BLaER1 treated with 17β-estradiol and CSF1 and Interleukin-3, amounts not matched to agents 10 nM and 100 nM (cell line): Measurements from ENCODE around the gene GALNT14.

ENCODE experiments used
- H3K27ac ChIP-seq, 11 experiments: shearing (Covaris generic); formaldehyde crosslinking; 2 replicates each; pipeline ENCODE4 v1.8.1; 2022
- H3K27me3 ChIP-seq, 11 experiments: shearing (Covaris generic); formaldehyde crosslinking; 2 replicates each; pipeline ENCODE4 v1.8.1; 2022
- H3K36me3 ChIP-seq, 11 experiments: shearing (Covaris generic); formaldehyde crosslinking; 2 replicates each; pipeline ENCODE4 v1.8.1; 2022
- H3K4me1 ChIP-seq, 10 experiments: shearing (Covaris generic); formaldehyde crosslinking; 2 replicates each; pipeline ENCODE4 v1.8.1; 2022
- H3K4me2 ChIP-seq, 11 experiments: shearing (Covaris generic); formaldehyde crosslinking; 2 replicates each; pipeline ENCODE4 v1.8.1; 2022
- H3K4me3 ChIP-seq, 10 experiments: shearing (Covaris generic); formaldehyde crosslinking; 2 replicates each; pipeline ENCODE4 v1.8.1; 2022
- H3K9ac ChIP-seq, 11 experiments: shearing (Covaris generic); formaldehyde crosslinking; 2 replicates each; pipeline ENCODE4 v1.8.1; 2022
- H3K9me3 ChIP-seq, 11 experiments: shearing (Covaris generic); formaldehyde crosslinking; replicated peaks in 1 of 11; 2 replicates each; pipeline ENCODE4 v1.8.1; 2022
- H4K20me1 ChIP-seq, 11 experiments: shearing (Covaris generic); formaldehyde crosslinking; 2 replicates each; pipeline ENCODE4 v1.8.1; 2022
- Cebpa-rat ChIP-seq, 11 experiments: shearing (Covaris generic); IDR thresholded peaks; 2 replicates each; pipeline ENCODE4 v1.8.1; 2022

Gene GALNT14

DNA sequence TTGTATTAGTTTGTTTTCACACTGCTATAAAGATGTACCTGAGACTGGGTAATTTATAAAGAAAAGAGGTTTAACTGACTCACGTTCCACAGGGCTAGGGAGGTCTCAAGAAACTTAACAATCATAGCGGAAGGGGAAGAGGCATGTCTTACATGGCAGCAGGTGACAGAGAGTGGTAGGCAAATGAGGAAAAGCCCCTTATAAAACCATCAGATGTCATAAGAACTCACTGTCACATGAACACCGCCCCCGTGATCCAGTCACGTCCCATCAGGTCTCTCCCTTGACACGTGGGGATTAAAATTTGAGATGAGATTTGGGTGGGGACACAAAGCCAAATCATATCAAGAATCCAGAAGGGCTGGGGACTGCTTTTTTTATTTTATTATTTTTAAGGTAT is 120.0 kb downstream of the GALNT14 start:
- Histone ChIP-seq H3K27ac (no peak overlapping the region), H3K9me3 (no peaks in the 10 kb centered on the region), H3K9ac (no peak overlapping the region), H3K4me2 (no peak overlapping the region), H4K20me1 (peaks cover 0 to 100% (median 55%) of the 10 kb centered on the region in 11 experiments; a peak in 16 of 22 replicates), H3K36me3 (peaks cover 0 to 28% (median 10%) of the 10 kb centered on the region in 11 experiments; a peak in 9 of 22 replicates), H3K4me3 (no peak overlapping the region), H3K27me3 (no peaks in the 10 kb centered on the region), H3K4me1 (peaks cover 11 to 15% (median 13%) of the 10 kb centered on the region in 10 experiments)
- TF ChIP-seq Cebpa-rat (IDR thresholded peaks at IDR 0.05) = no peak

DNA sequence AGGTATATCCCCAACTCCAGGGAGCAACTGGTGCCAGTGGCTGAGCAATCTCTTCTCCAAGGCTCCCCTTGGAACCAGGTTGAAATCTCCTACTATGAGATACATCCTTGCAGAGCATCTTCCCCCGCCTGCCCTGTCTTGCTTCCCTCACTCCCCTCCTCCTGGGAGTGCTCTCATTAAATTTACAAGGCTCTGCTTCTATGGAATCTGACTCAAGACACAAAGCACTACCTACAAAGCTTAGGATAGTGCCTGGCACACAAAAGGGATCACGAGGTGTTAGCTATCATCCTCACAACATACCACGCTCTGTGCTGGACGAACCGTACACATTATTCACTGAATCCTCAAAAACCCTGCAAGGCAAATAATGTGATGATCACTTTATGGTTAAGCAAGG is 121.6 kb downstream of the GALNT14 start:
- Histone ChIP-seq H3K4me1 (peaks cover 18 to 31% (median 26%) of the 10 kb centered on the region in 10 experiments), H4K20me1 (peaks cover 0 to 100% (median 58%) of the 10 kb centered on the region in 11 experiments; a peak in 16 of 22 replicates), H3K36me3 (peaks cover 0 to 33% (median 17%) of the 10 kb centered on the region in 11 experiments; a peak in 15 of 22 replicates), H3K4me3 (no peak overlapping the region), H3K27ac (no peak overlapping the region), H3K9ac (no peak overlapping the region), H3K4me2 (no peak overlapping the region), H3K9me3 (peaks cover 0 to 1% (median 0%) of the 10 kb centered on the region in 11 experiments; a peak in 2 of 22 replicates), H3K27me3 (no peaks in the 10 kb centered on the region)
- TF ChIP-seq Cebpa-rat (IDR thresholded peaks at IDR 0.05) = no peak

DNA sequence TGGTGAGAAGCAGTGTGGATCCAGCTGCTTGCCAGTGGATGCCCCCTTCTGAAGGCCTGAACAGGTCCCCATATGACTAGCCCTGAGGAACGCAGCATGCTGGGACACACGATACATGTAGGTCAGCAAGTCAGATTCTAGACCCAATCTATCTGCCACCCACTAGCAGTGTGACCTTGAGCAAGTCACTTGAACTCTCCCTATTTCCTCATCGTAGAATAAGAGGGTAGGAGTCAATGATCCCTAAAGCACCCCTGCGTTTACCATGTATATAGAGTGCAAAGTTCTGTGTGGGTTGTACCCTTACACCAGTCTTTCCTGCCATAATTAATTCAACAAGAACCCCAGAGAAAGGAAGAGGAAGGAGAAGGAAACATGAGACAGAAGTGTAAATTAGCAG is 123.7 kb downstream of the GALNT14 start:
- Histone ChIP-seq H3K36me3 (peaks cover 0 to 35% (median 22%) of the 10 kb centered on the region in 11 experiments; a peak in 15 of 22 replicates), H3K4me1 (peaks cover 23 to 47% (median 31%) of the 10 kb centered on the region in 10 experiments), H4K20me1 (peaks cover 0 to 100% (median 61%) of the 10 kb centered on the region in 11 experiments; a peak in 16 of 22 replicates), H3K27me3 (no peaks in the 10 kb centered on the region), H3K27ac (no peak overlapping the region), H3K9ac (no peak overlapping the region), H3K9me3 (peaks cover 0 to 7% (median 0%) of the 10 kb centered on the region in 11 experiments; a peak in 2 of 22 replicates), H3K4me3 (no peak overlapping the region), H3K4me2 (peak overlapping the region in 10 of 11 experiments; percentile 1 to 57 (median 45); a peak in 9 of 22 replicates)
- no peak for TF ChIP-seq Cebpa-rat (IDR thresholded peaks at IDR 0.05)

DNA sequence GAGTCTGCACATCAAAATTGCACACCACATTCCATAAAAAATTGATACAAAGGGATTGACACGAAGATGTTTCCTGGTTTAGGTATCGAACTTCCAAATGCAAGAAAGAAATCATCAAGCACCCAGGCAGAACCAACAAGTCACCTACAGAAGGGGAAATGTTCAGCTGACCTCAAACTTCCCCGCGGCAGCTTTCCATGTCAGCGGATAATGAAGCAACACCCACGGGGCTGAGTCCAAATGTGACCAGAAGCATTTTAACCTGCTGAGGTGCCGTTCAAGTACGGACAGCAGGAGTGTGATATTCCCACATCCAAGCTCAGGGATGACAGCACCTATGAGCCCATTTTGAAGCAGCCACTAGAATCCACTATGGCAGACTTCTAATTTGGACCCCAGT is 124.9 kb downstream of the GALNT14 start:
- peaks cover 35 to 59% (median 43%) of the 10 kb centered on the region in 10 experiments for H3K4me1 ChIP-seq
- no peak for TF ChIP-seq Cebpa-rat (IDR thresholded peaks at IDR 0.05)
- no peak overlapping the region for H3K4me3 ChIP-seq
- H3K27me3 ChIP-seq = no peaks in the 10 kb centered on the region
- peaks cover 0 to 100% (median 68%) of the 10 kb centered on the region in 11 experiments; a peak in 17 of 22 replicates for H4K20me1 ChIP-seq
- H3K9me3 ChIP-seq = peaks cover 0 to 7% (median 0%) of the 10 kb centered on the region in 11 experiments; a peak in 2 of 22 replicates
- no peak overlapping the region for H3K9ac ChIP-seq
- peaks cover 0 to 35% (median 20%) of the 10 kb centered on the region in 11 experiments; a peak in 15 of 22 replicates for H3K36me3 ChIP-seq
- no peak overlapping the region for H3K27ac ChIP-seq
- peak overlapping the region; percentile 30 to 57 (median 46); a peak in 20 of 22 replicates for H3K4me2 ChIP-seq

DNA sequence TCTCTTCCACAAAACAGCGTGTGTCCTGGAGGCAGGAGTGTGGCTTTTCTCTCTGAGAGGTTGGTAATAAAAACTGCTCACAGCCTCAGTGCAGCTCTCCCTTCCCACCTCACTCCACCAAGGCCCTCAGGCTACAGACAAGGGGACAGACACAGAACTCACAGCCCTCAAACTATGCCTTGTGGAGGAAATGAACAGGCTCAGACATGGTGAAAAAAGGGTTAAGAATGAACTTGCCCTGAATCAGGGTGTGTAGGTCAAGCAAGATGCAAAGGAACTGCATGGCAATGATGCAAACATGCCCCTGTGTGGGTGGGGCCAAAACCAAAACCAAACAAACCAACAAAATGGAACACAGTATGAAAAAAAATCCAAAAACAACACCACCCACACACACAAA is 125.8 kb downstream of the GALNT14 start:
- Histone ChIP-seq H3K4me2 (peak overlapping the region in 6 of 11 experiments; percentile 30 to 57 (median 47); a peak in 11 of 22 replicates), H3K9me3 (peaks cover 0 to 7% (median 0%) of the 10 kb centered on the region in 11 experiments; a peak in 2 of 22 replicates), H4K20me1 (peaks cover 0 to 100% (median 71%) of the 10 kb centered on the region in 11 experiments; a peak in 18 of 22 replicates), H3K27ac (no peak overlapping the region), H3K36me3 (peaks cover 0 to 34% (median 20%) of the 10 kb centered on the region in 11 experiments; a peak in 15 of 22 replicates), H3K9ac (no peak overlapping the region), H3K4me3 (no peak overlapping the region), H3K4me1 (peaks cover 44 to 68% (median 52%) of the 10 kb centered on the region in 10 experiments), H3K27me3 (no peaks in the 10 kb centered on the region)
- TF ChIP-seq Cebpa-rat (IDR thresholded peaks at IDR 0.05) = no peak

DNA sequence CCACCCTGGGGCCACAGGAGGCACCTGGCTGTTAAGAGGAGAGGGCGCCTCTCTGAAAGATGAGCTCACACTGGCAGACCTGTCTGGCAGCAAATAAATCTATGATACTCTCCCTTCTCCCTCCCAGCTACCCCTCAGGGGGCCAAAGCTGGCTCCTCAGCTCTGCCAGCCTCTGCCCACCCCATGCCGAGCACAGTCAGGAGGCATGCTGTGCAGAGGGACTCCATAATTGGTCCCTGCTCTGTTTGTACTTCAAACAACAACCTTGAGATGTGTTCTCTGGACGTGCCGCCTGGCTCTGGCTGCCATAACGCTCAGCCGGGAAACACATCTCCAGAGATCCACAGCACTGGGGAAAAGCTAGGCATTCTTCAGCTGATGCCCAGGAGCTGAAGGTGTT is 126.7 kb downstream of the GALNT14 start:
- Histone ChIP-seq H3K27ac (no peak overlapping the region), H3K4me2 (peak overlapping the region in 3 of 11 experiments; percentile 8 to 57 (median 34); a peak in 3 of 22 replicates), H3K27me3 (no peaks in the 10 kb centered on the region), H3K4me1 (peaks cover 52 to 76% (median 58%) of the 10 kb centered on the region in 10 experiments), H3K9ac (no peak overlapping the region), H3K4me3 (no peak overlapping the region), H3K36me3 (peaks cover 0 to 35% (median 19%) of the 10 kb centered on the region in 11 experiments; a peak in 15 of 22 replicates), H3K9me3 (peaks cover 0 to 7% (median 0%) of the 10 kb centered on the region in 11 experiments; a peak in 2 of 22 replicates), H4K20me1 (peaks cover 0 to 100% (median 71%) of the 10 kb centered on the region in 11 experiments; a peak in 18 of 22 replicates)
- TF ChIP-seq Cebpa-rat (IDR thresholded peaks at IDR 0.05) = no peak

DNA sequence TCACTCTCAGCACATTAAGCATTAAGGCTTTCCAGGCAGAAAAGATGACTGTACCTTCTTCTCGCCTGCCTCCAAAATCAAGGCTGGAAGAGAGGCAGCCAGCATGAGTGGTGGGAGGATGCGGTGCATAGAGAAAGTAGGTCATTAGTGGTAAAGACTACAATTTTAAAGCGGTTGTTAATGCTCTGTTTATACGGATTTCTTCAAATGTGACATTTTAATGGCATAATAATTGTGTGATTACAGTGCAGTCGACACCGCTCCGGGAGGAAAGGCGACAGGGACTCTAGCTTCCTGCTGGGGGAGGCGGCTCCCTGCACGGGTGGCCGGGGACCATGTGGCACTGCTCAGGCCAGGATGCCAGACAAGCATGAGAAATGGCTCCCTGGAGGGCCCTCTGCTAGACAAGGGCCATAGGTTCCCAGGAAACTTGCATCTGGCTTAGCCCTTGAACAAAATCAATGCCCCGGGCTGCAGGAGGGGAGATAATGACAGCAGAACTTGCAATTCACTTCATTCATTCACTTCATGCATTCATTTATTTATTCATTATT is 129.6 kb downstream of the GALNT14 start:
- no peak overlapping the region for H3K9ac ChIP-seq
- H3K9me3 ChIP-seq = peaks cover 0 to 7% (median 0%) of the 10 kb centered on the region in 11 experiments; a peak in 2 of 22 replicates
- peaks cover 0 to 39% (median 10%) of the 10 kb centered on the region in 11 experiments; a peak in 13 of 22 replicates for H3K36me3 ChIP-seq
- peak overlapping the region; percentile 35 to 65 (median 49) for H3K4me2 ChIP-seq
- peaks cover 50 to 94% (median 69%) of the 10 kb centered on the region in 10 experiments for H3K4me1 ChIP-seq
- no peak overlapping the region for H3K4me3 ChIP-seq
- no peak overlapping the region for H3K27ac ChIP-seq
- H3K27me3 ChIP-seq = no peaks in the 10 kb centered on the region
- no peak for TF ChIP-seq Cebpa-rat (IDR thresholded peaks at IDR 0.05)
- H4K20me1 ChIP-seq = peaks cover 0 to 100% (median 71%) of the 10 kb centered on the region in 11 experiments; a peak in 18 of 22 replicates

DNA sequence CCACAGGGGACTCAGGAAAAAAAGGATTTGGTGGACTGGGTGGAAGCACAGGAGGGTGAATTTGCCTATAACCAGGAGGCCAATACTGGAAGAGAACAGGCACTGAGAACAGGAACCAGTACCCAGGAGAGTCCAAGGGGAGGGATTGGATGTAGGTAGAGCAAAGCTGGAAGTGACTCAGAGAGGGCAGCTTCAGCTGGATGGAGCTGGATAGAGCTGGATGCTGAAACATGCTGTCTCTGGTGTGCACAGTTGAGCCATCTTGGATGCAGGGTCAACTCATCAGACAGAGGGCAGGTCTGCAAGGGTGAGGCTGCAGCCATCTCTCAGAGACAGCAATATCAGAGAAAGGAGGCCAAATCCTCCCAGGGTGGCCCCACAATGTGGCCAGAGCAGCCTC is 134.0 kb downstream of the GALNT14 start:
- H3K4me1 ChIP-seq = peaks cover 42 to 68% (median 52%) of the 10 kb centered on the region in 10 experiments
- H3K9me3 ChIP-seq = no peaks in the 10 kb centered on the region
- H3K4me3 ChIP-seq = no peak overlapping the region
- H3K9ac ChIP-seq = no peak overlapping the region
- no peaks in the 10 kb centered on the region for H3K27me3 ChIP-seq
- 0 out of 22 replicates have a peak overlapping the region, but pooled peaks of 1 of the 11 experiments have one; percentile 4 for H3K27ac ChIP-seq
- no peak for TF ChIP-seq Cebpa-rat (IDR thresholded peaks at IDR 0.05)
- peak overlapping the region in 3 of 11 experiments; percentile 44 to 63 (median 57); a peak in 6 of 22 replicates for H3K4me2 ChIP-seq
- peaks cover 0 to 39% (median 11%) of the 10 kb centered on the region in 11 experiments; a peak in 13 of 22 replicates for H3K36me3 ChIP-seq
- H4K20me1 ChIP-seq = peaks cover 0 to 100% (median 70%) of the 10 kb centered on the region in 11 experiments; a peak in 18 of 22 replicates

DNA sequence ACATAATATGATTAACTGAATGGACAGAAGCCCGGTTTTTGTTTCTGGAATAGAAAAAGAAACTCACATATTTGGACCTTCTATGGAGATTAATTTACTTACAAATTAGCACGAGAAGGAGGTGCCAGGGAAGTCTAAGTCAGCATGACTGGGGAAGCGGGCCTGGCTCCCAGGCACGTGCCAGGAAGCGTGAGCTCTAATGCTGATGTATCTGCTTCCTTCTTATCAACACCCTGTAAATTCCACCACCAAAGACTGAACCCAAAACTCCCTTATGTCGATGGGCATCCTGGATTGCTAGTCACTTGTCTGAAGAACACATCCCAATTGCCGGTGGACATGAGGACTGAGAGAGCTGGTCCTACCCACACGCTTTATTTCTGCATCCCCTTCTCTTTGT is 134.5 kb downstream of the GALNT14 start:
- H4K20me1 ChIP-seq = peaks cover 0 to 99% (median 65%) of the 10 kb centered on the region in 11 experiments; a peak in 18 of 22 replicates
- no peaks in the 10 kb centered on the region for H3K27me3 ChIP-seq

More for the DNA sequence above, 134.5 kb downstream of the GALNT14 start:
- no peak overlapping the region for H3K4me3 ChIP-seq
- no peak overlapping the region for H3K9ac ChIP-seq
- TF ChIP-seq Cebpa-rat (IDR thresholded peaks at IDR 0.05) = no peak
- peaks cover 0 to 44% (median 13%) of the 10 kb centered on the region in 11 experiments; a peak in 15 of 22 replicates for H3K36me3 ChIP-seq
- no peaks in the 10 kb centered on the region for H3K9me3 ChIP-seq
- H3K4me1 ChIP-seq = peaks cover 37 to 63% (median 47%) of the 10 kb centered on the region in 10 experiments
- peak overlapping the region in 3 of 11 experiments; percentile 44 to 63 (median 57); a peak in 5 of 22 replicates for H3K4me2 ChIP-seq
- no peak overlapping the region for H3K27ac ChIP-seq
